Fibroblast of upper back skin (primary cell): ENCODE data around the gene SLC18A2.

Source experiments
- DNase-seq: peaks from one replicate; pipeline ENCODE4 v3.0.0-alpha.2; 2013

SLC18A2 gene

GRCh38 chr10:117239051-117239450 lies 1.9 kb upstream of the SLC18A2 start:
- no peak for DNase-seq

DNA sequence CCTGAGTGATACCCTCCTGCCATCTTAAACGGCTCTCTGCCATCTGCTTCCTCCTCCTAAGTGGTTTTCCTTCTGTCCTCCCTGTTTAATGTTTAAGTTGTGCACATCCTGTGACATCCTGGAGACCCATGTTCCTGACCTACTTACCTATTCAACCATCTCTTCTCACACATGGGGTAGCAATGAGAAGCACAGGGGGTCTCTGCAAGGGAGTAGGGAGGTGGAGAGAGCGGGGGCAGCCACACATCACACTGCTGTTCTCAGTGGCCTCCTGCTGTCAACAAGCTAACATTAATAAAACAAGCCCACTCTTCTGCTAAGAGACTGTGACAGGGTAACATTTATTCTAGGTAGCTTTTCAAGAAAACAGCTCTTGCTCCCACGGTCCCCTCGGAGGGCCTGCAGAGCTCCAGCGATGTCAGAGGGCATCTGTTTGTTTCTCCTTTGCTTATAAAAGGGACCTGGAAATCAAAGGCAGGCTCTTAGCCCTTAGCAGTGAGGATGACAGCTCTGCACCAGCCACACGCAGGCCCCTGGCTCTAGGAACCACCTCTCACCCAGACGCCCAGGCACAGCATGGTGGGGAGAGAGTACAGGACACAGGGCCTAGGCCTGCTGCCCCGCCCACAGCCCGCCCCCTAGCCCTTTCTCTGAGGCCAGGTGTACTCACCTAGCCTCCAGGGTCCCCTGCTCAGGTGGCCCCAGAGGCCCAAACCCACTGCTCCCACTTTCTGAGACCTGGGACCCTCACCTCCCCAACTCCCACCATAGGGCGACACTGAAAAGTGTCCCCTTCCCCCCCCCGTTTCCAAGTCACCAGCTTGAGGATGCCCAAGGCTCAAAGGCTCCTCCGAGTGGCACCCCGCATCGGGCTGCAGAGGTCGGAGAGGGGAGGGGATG lies 943 bp upstream of the SLC18A2 start:
- no peak for DNase-seq

DNA sequence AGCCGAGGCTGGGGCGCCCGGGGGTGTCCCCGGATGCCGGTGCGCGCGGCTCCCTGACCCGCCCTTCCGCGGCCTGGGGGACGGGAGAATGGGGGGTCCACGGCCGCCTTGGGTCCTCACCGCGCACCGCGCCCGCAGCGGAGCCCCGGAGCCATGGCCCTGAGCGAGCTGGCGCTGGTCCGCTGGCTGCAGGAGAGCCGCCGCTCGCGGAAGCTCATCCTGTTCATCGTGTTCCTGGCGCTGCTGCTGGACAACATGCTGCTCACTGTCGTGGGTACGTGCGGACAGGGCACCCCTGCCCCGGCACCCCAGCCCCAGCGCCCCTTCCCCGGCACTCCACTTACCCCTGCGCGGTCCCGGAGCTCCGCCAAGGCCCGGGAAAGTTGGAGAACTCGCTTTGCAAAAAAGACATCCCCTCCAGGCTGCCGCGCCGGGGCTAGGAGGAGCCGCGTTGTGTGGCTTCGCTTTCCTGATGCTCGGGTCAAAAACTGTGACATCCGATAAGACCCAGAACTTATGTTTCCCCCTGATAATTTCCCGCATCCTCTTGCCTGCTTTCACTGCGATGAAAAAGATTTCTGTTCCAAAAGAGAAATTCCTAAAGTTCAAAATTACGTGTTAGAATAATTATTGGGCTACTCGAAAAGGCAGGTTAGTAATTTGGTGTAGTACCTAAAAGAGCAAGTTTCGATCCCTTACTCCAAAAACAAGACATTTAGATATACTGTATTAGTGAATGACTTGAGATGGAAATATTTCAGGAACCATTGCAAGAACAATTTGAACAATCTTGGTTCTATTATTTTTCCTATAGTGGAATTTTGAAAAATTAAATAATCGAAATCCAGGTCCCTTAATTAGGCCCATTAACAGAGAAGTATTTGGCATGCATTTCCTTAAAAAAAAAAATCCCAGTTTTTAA lies 888 bp downstream of the SLC18A2 start:
- DNase-seq, result no peak

- DNase-seq, result no peak
Measured at GRCh38 chr10:117242463-117242832, 1.5 kb downstream of the SLC18A2 start.

GRCh38 chr10:117246997-117247671 lies 6.2 kb downstream of the SLC18A2 start:
- peak; percentile 2 for DNase-seq

DNA sequence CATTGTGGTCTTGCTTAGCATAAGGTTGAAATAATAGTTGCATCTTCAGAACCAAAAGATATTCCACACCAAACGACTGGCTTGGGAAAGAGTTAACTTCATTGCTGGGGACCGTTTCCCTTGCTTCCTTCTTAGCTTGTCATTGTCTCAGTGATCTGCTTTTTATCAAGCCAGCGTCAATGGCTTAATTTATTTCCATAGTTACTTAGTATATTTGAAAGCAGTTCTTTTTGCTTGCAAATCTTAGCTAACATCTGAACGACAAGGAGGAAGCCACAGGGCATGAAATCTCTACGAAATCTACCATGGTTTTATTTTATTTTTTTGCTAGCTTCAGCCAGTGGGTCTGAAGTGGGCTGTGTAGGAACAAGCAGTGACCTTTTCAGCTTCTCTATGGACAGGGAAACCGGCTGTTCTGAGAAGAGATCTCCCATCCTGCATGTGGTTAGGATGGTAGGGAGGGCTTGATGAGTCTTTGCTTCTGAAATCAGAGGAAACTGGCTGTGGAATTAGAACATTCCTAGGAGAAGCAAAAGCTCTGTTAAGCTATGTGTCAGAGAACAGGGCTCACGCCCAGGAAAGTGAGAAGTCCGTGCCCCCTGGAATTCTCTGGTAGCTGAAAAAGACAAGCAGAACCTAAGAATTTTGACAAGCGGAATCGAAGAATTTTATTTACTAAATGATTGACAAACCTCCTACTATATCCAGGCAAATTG lies 8.0 kb downstream of the SLC18A2 start:
- DNase-seq, result peak; percentile 32

GRCh38 chr10:117249493-117250093 lies 8.7 kb downstream of the SLC18A2 start:
- DNase-seq, result no peak

- no peak for DNase-seq
Measured at GRCh38 chr10:117250411-117250810, 9.5 kb downstream of the SLC18A2 start.

- no peak for DNase-seq
Measured at GRCh38 chr10:117253908-117254307, 13.0 kb downstream of the SLC18A2 start.

GRCh38 chr10:117254338-117254737 lies 13.4 kb downstream of the SLC18A2 start:
- DNase-seq, result no peak

DNA sequence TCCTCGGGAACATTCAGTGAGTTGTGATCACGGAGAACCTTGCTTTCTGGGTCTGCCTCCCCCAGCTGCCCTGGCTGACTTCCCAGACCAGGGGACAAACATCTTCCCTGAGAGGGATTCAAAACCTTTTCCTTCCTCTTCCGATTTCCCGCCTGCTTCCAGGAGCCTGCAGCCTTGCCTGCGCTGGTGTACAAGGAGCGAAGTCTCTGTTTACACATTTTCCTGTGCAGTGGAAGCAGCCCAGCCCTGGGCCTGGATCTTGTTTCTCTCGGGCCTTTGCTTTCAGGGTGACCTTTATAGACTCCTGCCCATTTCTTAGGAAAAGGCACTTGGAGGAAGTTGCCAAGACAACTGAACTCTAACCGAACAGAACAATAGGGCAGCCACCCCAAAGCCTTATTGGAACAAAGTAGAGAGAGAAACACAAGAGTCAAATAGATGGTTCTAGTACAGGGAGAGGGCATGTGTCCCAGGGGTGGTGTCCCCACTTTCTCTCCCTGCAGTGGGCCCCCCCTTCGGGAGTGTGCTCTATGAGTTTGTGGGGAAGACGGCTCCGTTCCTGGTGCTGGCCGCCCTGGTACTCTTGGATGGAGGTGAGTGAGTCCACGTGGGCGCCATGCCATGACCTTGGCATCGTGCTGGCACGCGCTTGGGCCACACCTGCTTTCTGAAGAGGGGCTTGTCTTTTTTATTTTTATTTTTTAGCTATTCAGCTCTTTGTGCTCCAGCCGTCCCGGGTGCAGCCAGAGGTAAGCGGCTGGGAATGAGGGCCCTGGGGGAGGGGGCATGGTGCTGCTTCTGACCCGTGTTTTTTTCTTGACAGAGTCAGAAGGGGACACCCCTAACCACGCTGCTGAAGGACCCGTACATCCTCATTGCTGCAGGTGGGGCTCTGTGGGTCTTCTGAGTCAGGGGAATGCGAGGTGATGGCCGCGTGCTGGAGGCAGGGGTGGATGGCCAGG lies 14.1 kb downstream of the SLC18A2 start:
- DNase-seq, result no peak

DNA sequence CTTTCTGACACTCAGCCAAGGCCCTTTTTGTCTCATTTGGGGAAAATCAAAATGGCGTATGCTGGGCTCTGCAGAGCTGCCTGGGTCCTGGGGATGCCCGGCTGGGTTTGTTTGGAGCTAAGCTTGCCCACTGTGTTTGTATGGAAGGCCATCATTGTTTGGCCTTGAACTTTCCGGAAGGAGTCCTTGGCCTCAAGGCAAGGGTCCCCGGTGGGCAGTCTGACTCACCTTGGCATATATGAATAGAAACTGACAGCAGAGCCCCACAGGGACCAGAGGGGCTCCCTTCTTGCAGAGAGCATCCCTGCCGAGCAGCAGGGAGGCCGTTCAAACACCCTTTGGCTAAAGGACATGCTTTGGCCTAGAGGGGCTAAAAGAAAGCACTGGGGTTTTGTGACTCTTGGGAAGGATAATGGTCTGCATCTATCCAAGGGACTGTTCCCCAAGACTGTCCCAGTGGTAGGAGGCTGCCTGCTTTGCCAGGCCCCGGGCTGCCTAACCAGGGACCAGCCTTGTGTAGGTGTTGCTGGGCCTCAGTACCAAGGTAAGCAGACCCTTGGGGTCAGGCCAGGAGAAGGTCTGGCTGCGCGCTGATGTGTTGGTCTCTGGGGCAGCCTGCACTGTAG lies 15.0 kb downstream of the SLC18A2 start:
- no peak for DNase-seq

- no peak for DNase-seq
Measured at GRCh38 chr10:117256910-117257309, 16.0 kb downstream of the SLC18A2 start.

- no peak for DNase-seq
Measured at GRCh38 chr10:117257721-117258120, 16.8 kb downstream of the SLC18A2 start.

DNA sequence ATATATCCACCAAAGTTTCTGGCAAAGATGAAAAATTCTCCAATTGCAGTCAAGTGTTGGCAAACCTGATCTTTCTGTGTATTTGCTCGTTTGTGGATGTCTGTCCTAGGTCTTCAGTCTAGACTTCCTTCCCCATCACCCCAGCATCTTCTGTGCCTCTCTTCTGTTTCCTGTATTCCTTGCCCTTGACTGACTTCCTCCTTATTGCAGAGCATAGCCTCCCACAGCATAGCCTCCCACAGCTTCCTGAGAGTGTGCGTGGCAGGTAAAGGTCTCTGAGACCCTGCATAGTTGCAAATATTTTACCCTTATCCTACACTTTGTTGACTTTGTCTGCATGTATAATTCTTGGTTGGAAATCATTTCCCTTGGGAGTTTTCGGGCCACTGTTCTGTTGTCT lies 18.4 kb downstream of the SLC18A2 start:
- DNase-seq, result no peak

GRCh38 chr10:117260084-117260483 lies 19.2 kb downstream of the SLC18A2 start:
- DNase-seq, result no peak

- no peak for DNase-seq
Measured at GRCh38 chr10:117261501-117261900, 20.6 kb downstream of the SLC18A2 start.

DNA sequence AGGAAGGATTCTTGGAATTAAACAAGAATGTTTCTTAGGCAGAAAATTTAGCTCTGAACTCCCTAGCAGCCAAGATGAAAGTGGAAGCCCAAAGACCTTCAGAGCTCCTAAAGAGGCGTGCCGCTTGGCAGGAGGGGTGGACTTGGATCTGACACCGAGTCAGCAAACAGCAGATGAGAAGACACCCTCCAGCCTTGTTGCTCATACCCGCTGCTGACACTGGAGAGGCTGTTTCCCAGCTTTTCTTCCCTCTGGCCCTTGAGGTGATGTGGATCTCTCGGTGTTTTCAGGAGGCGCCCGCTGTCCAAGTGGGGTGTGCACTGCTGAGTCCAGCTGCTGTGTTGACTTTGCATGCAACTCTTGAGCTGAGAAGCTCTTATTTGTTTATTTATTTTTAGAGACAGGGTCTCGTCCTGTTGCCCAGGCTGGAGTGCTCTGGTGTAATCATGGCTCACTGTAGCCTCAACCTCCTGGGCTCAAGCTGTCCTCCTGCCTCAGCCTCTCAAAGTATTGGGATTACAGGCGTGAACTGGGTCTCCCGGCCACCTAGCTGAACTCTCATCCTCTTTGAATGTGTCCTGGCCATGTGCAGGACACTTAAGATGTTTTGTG lies 21.5 kb downstream of the SLC18A2 start:
- DNase-seq, result no peak

DNA sequence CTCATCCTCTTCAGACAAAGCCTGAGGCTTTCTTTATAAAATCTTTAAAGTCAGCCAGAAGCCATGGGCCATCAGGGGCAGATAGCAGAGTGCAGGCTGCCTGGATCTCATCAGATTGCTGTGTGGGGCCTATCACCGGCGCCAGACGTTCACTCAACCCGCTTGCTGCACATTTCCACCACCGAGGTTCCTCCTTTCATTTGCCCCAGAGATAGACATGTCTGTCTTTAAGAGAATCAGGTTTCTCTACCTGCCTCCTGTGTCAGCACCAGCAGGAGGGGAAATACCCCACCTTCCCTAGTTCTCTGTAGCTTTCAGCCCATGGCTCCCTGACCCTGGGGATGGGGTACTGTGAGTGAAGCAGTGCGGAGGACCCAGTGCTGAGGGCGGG lies 22.0 kb downstream of the SLC18A2 start:
- no peak for DNase-seq

DNA sequence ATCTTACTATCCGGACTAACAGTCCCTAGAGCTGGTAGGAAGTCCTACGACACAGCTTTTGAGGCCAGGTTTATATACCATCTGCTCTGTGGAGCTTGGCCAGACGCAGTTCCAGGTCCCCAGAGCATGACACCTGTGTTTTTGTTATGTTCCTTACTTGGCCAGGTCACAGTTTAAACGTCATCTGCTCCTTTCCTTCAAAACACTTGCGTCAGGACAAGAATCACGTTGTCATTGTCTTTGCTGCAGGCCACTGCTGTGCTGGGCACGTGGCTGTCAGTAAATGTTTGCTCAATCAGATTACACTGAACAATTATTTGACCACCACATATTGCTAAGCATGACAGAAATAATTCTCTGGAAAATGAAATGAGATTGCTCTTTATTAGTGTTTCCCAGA lies 23.9 kb downstream of the SLC18A2 start:
- no peak for DNase-seq
